ENCODE results near the gene AGA.

Gene AGA

GRCh38 chr4:177441803-177442622 is at the start of gene AGA:
TSS of gene AGA (minus strand) at chr4:177442437. CDS start at chr4:177442375, 62 bp downstream.
- Histone ChIP-seq H2AFZ (ENCODE audit: low read depth) (peak within 1 kb of the TSS; percentile 87), H4K20me1 (ENCODE audit: insufficient read depth) (no peaks in the 10 kb centered on the region), H3K36me3 (ENCODE audit: insufficient read depth) (no peaks in the 10 kb centered on the region), H3K9ac (peak within 1 kb of the TSS; percentile 91), H3K27me3 (ENCODE audit: insufficient read depth, low read depth) (no peaks in the 10 kb centered on the region), H3K4me1 (ENCODE audit: low read depth, poor library complexity, severe bottlenecking) (peaks cover 19% of the 10 kb centered on the region), H3K4me2 (peak within 1 kb of the TSS; percentile 75), H3K4me3 (IDR thresholded peaks at IDR 0.05; ENCODE audit: insufficient read depth, low read depth, low read length) (peak within 1 kb of the TSS; percentile 29), H3K79me2 (ENCODE audit: insufficient read depth, low read depth) (no peaks in the 10 kb centered on the region), H3K27ac (peak within 1 kb of the TSS; percentile 95)
- no peak for TF ChIP-seq CTCF (conservative IDR thresholded peaks at IDR 0.05; ENCODE audit: low read depth, low read length)

- TF ChIP-seq CTCF (conservative IDR thresholded peaks at IDR 0.05; ENCODE audit: low read depth, low read length), result no peak
- Histone ChIP-seq H3K4me2 (no peak overlapping the region), H3K4me1 (ENCODE audit: low read depth, poor library complexity, severe bottlenecking) (no peaks in the 10 kb centered on the region), H3K79me2 (ENCODE audit: insufficient read depth, low read depth) (no peaks in the 10 kb centered on the region), H3K36me3 (ENCODE audit: insufficient read depth) (no peaks in the 10 kb centered on the region), H4K20me1 (ENCODE audit: insufficient read depth) (no peaks in the 10 kb centered on the region), H3K27ac (no peak overlapping the region), H3K27me3 (ENCODE audit: insufficient read depth, low read depth) (no peaks in the 10 kb centered on the region), H3K9ac (no peak overlapping the region), H2AFZ (ENCODE audit: low read depth) (no peak overlapping the region), H3K4me3 (IDR thresholded peaks at IDR 0.05; ENCODE audit: insufficient read depth, low read depth, low read length) (no peak overlapping the region)
Observed at GRCh38 chr4:177492022-177492421, 49.8 kb upstream of the AGA start.

- H3K79me2 ChIP-seq (ENCODE audit: insufficient read depth, low read depth), result no peaks in the 10 kb centered on the region
- no peak overlapping the region for H3K27ac ChIP-seq
- no peaks in the 10 kb centered on the region for H3K36me3 ChIP-seq (ENCODE audit: insufficient read depth)
- H3K27me3 ChIP-seq (ENCODE audit: insufficient read depth, low read depth), result no peaks in the 10 kb centered on the region
- H3K4me3 ChIP-seq (IDR thresholded peaks at IDR 0.05; ENCODE audit: insufficient read depth, low read depth, low read length), result no peak overlapping the region
- H2AFZ ChIP-seq (ENCODE audit: low read depth), result no peak overlapping the region
- H3K9ac ChIP-seq, result no peak overlapping the region
- no peaks in the 10 kb centered on the region for H4K20me1 ChIP-seq (ENCODE audit: insufficient read depth)
- H3K4me2 ChIP-seq, result no peak overlapping the region
- no peaks in the 10 kb centered on the region for H3K4me1 ChIP-seq (ENCODE audit: low read depth, poor library complexity, severe bottlenecking)
- no peak for TF ChIP-seq CTCF (conservative IDR thresholded peaks at IDR 0.05; ENCODE audit: low read depth, low read length)
Observed at GRCh38 chr4:177490769-177491168, 48.5 kb upstream of the AGA start.

- no peaks in the 10 kb centered on the region for H3K79me2 ChIP-seq (ENCODE audit: insufficient read depth, low read depth)
- H3K27me3 ChIP-seq (ENCODE audit: insufficient read depth, low read depth), result no peaks in the 10 kb centered on the region
- no peak overlapping the region for H2AFZ ChIP-seq (ENCODE audit: low read depth)
- H3K4me3 ChIP-seq (IDR thresholded peaks at IDR 0.05; ENCODE audit: insufficient read depth, low read depth, low read length), result no peak overlapping the region
- H3K36me3 ChIP-seq (ENCODE audit: insufficient read depth), result no peaks in the 10 kb centered on the region
- no peak overlapping the region for H3K27ac ChIP-seq
- no peak for TF ChIP-seq CTCF (conservative IDR thresholded peaks at IDR 0.05; ENCODE audit: low read depth, low read length)
- no peaks in the 10 kb centered on the region for H3K4me1 ChIP-seq (ENCODE audit: low read depth, poor library complexity, severe bottlenecking)
- no peak overlapping the region for H3K9ac ChIP-seq
- no peak overlapping the region for H3K4me2 ChIP-seq
- H4K20me1 ChIP-seq (ENCODE audit: insufficient read depth), result no peaks in the 10 kb centered on the region
Observed at GRCh38 chr4:177489471-177490246, 47.4 kb upstream of the AGA start.

Data from KMS-11 (cell line).